CD4-positive, alpha-beta T cell treated with Interleukin-17A for 1 hour (primary cell): ENCODE data around the gene TPST2.

Source experiments
- DNase-seq: peaks from one replicate; pipeline ENCODE4 v3.0.0-alpha.2; 2020

Gene TPST2

DNA sequence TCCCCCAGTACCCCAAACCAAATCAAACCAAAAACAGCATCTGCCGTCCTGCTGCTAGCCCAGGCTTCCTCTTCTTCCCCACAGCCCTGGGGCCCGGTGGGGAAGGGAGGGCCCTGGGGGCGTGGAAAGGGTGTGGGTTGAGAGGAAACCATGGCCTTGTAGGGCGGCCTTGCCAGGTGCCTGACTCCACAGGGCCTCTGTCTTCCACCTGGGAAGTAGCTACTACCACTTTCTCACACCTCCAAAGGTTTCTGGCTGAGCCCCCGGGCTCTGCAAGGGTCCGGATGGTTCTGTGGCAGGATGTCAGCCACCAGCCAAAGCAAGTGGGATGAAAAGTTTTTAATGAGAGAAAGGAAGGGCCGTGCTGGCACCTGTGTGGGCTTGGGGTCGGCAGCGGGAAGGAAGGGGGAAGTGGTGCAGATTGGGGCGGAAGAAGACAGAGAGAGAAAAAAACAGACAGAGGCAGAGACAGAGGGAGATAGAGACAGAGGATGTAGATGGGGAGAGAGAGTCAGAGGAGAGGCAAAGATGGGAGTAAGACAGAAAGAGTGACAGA is 10.5 kb downstream of the TPST2 start:
- DNase-seq = peak; percentile 60

DNA sequence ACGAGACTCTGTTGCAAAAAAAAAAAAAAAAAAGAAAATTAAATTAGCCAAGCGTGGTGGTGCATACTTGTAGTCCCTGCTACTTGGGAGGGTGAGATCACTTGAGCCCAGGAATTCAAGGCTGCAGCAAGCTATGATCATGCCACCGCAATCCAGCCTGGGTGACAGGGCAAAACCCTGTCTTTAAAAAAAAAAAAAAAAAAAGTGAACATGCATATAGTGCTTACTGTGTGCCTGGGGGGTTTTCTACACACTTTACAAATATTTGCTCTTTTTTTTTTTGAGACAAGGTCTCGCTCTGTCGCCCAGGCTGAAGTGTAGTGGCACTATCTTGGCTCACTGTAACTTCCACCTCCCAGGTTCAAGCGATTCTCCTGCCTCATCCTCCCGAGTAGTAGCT is 12.9 kb downstream of the TPST2 start:
- no peak for DNase-seq

DNA sequence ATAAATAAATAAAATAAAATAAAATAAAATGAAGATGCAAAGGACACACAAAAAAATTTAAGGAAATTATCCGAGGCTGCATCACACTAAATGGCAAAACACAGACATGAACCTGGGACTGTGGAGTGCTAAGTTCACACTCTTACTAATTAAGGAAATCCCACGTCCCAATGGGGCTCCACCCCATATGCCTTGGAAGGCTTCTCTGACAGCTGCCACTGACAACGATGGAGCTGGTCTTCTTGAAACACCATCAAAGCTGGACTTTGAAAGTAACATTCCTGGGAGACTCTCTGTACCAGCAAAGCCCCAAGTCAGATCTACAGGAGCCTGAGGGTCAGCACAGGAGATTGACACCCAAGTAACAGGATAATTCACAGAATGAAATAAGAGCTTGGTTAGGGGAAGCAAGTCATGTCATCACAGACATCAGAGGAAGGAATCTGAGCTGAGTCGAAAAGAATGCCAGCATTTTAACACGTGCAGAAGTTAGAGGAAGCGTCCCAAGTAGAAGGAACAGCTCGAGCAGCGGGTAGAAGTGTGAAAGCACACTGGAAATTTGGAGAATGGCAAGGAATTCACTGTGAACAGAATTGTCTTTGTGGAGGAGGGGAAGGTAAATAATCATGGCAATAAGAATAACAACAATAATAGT is 13.8 kb downstream of the TPST2 start:
- no peak for DNase-seq

DNA sequence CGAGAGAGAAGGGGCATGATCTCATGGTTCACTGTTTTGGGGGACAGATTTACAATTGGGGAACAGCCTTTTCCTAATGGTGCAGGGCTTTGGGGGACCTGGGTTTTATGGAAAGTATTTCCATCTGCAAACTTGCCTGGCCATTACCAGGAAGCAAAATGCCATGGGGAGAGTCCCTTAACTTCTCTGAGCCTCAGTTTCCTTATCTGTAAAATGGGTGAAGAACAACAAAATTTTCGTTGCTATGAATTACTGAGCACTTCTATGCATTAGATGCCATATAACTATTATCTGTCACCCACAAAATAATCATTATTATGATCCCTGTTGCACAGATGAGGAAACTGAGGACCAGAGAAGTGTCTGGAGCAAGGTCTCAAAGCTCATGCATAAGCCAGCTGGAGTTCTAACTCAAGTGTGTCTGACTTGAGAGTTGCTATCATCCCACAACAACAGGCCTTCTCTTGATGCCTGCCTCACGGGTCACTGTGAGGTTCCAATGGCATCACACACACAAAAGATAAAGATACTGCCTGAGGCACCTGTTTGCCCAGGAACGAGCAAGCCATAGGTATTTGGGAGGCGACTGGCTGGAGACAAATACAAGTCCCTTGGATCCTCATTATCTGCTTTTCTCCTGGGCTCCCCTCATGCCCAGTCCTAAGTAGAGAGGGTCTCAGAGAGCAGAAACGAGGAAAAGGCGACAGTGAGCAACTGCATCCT is 15.8 kb downstream of the TPST2 start:
- no peak for DNase-seq

DNA sequence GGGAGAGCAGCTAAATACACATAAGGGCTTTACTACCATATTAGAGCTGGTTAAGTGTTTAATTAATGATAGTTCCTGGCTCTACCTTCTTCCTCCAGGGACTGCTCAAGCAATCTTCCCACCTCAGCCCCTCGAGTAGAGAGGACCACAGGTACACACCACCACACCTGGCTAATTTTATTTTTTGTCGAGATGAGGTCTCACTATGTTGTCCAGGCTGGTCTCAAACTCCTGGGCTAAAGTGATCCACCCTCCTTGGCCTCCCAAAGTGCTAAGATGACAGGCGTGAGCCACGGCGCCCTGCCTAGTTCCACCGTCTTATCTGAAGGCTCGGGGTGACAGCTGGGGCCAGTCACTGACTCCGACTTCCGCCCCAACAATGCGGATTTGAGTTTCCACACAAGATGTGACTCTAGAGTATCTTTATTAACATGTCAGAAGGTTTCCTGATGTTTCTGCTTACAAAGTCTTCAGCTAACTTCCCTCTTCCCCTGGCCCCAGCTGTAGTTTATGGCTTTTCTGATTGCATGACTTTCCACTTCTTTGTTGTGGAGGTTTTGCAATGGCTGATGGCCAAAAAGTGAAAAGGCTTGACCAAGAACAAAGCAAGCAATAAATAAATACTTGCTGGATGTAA is 16.8 kb downstream of the TPST2 start:
- peak; percentile 16 for DNase-seq

DNA sequence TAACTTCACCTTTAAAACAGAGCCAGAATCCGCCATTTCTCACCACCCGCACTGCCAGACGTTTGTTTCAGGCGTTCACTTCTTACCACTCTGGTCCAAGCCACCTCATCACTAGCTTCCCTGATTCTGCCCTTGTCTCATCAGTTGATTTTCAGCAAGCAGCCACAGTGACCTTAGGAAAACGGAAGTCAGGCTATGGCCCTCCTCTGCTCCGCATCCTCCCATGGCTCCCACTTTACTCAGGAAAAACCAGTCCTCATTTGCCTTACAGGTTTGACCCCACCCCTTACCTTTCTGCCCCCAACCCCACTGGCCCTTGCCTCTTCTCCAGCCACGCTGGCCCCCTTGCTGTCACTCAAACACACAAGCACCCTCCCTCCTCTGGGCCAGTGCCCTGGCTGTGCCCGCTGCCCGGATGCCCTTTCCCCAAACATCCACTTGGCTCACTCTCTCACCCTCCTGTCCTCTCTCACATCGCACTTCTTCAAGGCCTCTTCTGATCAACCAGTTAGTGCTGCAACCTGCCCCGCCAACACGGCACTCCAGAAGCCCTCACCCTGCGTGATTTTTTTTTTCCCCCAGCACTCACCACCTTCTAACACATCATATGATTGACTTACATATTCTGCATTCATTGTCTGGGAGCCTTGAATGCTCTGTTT is 18.9 kb downstream of the TPST2 start:
- DNase-seq = no peak

DNA sequence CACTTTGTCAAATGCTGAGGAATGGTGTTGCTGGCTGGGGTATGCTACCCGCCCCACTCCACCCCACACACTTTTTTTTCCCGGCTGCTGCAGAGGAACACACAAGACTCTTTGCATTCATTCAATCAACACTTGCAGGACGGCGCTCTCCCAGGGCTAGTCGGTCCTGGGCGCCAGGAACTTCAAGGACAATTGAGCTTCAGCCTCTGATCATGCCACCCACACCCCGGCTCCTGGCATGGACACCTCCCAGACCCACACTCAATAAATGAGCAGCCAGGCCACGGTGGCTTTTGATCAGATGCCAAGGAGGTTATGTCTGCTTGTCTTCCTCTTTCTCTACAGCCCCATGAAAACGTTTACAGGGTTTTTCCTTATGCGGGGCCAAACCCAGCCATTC is 19.8 kb downstream of the TPST2 start:
- no peak for DNase-seq

DNA sequence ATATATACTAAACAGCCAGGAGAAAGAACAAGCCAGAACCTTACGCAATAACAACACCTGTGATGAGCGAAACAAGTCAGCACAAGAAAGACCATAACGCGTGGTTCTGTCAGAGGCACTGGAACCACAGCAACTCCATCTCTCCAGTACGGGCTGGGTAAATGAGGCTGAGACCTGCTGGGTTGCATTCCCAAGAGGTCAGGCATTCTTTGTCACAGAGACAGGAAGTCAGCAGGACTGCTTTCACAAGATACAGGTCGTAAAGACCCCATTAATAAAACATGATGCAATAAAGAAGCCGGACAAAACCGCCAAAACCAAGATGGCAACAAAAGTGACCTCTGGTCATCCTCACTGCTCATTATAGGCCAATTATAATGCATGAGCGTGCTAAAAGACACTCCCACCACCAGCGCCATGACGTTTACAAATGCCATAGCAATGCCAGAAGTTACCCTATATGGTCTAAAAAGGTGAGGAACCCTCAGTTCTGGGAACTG is 21.7 kb downstream of the TPST2 start:
- DNase-seq = no peak

DNA sequence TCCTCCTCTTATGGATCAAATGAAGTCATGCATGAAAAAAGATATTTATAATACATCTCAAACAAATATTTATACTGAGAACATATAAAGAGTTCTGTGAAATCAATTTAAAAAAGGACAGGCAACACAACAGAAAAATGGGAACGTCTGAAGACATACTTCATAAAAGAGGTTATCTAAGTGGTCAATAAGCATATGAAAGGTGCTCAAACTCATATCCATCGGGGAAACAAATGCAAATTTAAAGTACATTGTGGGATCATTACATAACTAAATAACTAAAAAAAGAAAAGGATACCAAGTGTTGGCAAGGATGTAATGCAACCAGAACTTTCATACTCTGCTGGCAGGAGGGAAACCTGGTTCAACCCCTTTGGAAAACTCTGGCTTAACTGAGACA is 22.3 kb downstream of the TPST2 start:
- no peak for DNase-seq

DNA sequence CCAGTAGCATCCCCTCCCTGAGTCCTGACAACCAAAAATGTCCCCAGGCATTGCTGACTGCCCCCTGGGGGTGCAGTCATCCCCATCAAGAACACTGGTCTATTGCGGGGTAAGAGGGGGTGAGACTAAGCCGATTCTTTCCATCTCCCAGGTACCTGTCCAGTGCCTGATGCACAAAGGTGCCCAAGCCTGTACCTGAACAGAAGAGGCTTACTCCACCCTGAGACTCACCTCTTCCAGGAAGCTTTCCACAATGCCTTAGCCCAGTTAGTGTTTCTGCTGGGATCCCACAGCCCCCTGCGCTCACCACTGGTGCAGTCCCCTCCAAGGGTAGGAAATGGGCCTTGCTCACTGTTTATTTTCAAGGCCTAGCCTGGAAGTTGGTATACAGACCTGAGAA is 22.9 kb downstream of the TPST2 start:
- DNase-seq = no peak

DNA sequence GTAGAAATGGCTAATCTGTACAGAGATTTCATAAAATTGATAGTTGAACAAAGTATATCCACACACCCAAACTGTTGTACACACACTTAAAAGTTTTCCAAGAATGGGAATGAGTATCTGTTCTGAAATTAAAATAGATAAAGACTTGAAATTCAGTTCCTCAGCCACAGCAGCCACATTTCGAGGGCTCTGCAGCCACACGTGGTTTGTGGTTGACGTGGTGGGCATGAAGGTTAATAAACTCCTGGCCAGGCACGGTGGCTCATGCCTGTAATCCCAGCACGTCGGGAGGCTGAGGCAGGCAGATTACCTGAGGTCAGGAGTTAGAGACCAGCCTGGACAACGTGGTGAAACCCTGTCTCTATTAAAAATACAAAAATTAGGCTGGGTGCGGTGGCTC is 24.0 kb downstream of the TPST2 start:
- peak; percentile 16 for DNase-seq

DNA sequence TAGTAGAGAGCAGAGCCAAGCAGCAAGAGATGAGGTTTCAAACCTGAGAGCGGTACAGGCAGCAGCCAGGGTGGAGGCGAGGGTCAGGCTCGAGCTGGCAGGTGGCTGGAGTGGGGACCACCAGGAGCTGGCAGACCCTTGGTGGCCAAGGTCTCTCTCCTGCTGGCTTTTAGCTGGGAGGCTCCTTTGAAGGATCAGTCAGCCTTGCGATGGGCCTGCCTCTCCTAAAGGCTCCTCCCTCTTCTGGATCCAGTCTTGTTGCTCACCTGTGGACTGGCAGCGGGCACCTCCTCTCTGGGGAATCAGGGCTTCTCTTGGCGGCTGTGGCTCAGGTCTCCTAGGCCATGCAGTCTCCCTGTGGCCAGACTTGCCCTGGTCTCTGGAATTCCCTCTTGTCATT is 24.8 kb downstream of the TPST2 start:
- DNase-seq = no peak

DNA sequence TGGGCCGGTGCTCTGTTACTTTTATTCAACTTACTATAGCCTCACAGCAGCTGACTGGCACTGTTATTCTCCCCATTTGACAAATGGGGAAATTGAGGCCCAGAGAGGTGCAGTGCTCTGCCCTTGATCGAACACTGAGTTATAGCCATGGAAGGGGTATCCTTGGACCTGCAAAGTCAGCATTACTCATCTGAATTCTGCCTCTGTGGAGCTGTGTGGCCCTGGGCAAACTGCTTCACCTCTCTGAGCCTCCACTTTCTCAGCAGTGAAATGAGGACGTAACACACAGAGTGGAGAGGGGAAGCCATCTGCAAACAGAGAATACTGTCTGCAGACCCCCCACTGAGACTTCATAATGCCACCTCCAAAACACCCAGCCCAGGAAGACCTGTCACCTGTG is 25.3 kb downstream of the TPST2 start:
- DNase-seq = no peak

DNA sequence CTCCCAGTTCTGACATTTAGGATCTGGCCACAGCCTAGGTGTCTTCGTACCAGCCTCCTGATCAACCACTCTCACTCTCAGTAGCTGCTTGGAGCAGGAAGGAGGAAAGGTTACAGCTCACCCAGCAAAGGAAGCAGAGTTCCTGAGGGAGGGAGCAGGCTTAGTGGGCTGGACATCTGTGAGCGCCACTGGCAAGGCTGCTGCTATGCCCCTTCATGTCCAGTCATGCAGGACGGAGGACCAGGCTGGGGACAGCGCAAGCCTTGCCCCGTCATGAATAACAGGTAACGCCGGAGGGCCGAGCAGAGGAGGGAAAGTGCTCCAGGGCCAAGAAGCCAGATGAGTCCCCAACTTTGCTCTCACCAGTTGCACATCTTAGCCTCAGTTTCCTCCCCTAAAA is 25.8 kb downstream of the TPST2 start:
- DNase-seq = no peak

DNA sequence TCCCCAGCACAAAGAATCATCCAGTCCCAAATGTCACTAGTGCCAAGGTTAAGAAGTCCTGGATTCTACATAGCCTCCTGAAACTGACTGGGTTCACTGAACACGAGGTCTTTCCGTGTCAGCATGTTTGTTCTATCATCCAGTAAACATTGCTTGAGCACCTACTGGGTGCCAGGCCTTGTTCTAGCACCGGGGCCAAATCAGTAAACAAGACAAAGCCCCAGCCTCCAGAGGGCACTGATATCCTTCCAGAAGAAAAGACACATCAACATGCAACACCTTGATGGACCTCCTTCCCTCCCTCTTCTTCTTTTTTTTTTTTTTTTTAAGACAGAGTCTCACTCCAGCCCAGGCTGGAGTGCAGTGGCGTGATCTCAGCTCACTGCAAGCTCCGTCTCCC is 26.9 kb downstream of the TPST2 start:
- peak; percentile 40 for DNase-seq

DNA sequence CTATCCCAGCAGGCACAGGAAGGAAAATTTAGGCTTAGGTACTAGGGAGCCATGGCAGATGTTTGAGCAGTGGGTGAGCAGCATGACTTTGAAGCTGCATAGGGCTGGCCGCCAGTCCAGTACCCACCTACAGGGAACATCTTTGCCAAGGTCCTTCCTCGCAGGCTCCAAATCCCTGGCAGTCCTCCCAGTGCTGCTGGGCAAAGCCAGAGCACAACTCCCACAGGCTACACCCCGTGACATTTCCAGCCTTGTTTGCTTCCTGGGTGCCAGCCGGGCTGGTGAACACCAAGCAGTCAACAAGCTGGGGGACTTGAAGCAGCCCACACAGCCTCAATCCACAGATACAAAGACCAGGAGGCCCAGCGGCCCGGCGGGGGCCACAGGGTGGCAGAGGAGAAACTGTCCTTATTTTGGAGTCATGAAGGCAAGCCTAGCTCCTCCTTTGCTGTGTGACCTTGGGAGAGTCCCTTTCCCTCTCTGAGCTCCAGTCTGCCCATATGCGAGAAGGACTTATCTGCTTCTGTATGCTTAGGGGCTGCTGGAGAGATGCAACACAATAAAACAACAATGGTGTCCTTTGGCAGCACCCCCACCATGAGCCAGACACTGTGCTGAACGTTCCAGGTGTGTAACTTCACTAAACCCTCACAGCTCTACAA is 28.0 kb downstream of the TPST2 start:
- DNase-seq = no peak

DNA sequence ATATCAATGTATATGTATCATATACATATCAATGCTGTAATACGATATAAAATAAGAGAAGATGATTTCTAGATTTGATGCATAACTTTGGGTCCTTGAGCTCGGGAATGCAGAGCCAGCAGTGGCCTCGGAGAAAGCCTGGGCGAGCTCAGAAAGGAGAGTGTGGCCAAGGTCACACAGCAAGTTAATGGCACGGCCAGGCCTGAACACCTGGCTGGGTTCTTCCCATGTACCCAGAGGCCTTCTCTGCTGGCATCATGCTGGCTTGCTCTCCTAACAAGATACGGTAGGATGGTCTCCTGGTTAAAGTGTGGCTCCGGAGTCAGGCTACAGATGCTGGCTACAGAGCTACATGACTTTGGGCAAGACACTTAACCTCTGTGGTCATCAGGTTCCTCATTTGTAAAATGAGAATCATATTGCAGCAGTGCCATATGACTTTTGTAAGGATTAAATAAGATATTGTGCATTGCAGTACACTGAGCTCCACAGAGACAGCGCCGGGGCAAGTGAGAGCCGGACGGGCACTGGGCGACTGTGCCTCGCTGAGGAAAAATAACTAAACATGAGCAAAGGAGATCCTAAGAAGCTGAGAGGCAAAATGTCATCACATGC is 29.9 kb downstream of the TPST2 start:
- DNase-seq = no peak

DNA sequence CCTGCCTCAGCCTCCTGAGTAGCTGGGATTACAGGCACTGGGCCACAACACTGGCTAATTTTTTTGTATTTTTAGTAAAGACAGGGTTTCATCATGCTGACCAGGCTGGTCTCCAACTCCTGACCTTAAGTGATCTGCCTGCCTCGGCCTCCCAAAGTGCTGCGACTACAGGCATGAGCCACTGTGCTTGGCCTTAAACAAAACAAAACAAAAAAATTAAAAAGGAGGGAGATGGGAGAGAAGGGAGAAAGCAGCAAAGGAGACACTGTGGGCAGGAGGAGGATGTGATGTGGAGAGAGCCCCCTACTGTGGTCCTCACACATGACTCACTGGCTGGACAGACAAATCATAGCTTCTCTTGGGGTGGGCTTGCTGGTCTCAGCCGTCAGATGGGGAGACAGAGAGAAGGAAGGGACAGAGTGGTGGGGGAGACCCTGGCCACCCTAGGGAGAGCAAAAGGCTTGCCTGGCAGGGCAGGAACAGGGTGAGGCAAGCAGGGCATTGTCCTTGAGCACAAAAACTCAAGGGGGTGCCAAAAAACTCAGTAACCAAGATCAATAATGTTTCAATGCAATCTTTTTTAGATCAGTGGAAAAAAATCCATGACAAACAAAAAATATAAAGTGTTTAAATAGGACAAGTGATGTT is 31.6 kb downstream of the TPST2 start:
- DNase-seq = no peak

DNA sequence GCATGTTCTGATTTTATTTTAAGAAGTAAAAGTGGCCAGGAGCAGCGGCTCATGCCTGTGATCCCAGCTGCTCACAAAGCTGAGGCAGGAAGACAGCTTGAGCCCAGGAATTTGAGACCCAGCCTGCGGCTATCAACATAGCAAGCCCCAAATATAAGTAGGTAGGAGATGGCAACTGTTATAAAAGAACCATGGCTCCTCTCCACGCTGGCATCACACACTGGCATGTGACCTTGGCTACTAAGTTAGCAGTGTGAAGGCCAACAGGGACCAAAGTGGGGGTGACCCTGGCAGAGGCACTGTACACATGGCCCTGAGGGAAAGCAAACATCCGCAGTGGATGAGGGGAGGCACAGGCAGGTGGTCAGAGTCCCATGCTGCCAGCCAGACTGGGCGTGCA is 33.0 kb downstream of the TPST2 start:
- DNase-seq = no peak

DNA sequence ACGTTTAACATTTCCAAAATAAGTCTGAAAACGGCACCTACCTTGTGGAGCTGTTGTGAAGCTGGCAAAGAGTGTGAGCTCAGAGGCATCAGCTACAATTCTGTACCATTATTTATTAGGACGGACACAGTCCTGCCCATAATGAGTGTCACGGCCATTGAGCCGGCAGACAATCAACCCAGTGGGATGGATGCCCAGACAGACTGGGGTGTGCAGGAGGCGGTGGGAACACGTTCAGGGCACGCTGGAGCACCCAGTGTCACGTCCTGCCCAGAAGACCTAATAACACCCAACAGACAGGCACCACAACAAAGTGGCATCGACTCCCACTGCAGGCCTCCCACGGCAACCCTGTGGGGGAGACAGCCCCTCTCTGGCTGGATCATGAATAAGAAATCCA is 34.5 kb downstream of the TPST2 start:
- no peak for DNase-seq

DNA sequence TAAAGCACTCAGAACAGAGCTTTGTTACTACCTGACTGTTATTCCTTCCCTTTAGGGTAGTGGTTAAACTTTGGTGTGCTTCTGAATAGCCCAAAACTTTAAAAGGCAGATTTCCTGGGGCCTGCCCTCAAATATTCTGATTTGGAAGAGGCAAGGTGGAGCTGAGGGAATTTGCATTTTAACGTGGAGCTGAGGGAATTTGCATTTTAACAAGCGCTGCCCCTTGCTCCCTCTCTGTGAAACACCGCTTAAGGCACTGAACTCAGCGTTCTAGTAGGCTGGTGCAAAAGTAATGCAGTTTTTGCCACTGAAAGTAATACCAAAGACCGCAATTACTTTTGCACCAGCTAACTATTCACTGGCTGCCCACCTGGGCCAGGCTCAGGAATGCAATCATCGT is 35.0 kb downstream of the TPST2 start:
- DNase-seq = no peak
